GM12878 (cell line): ENCODE measurements around the gene UHMK1.

Source experiments
- ATF7 ChIP-seq: fragments of 450-650 bp; IDR thresholded peaks from 2 replicates; pipeline ENCODE4 v1.6.1; 2016; ENCODE audit warnings: low read depth, mild to moderate bottlenecking
- CREM ChIP-seq: IDR thresholded peaks from 2 replicates; pipeline ENCODE4 v1.6.1; 2014; ENCODE audit warnings: antibody characterized with exemption, low read depth
- CTCF ChIP-seq, 3 experiments: IDR thresholded peaks in 2 of 3; conservative IDR thresholded peaks in 1 of 3; 2 replicates each; pipeline ENCODE4 v1.5.1; 2011; ENCODE audit warnings: low read depth in 3 of 3, low read length in 3 of 3, mild to moderate bottlenecking in 3 of 3, control low read depth in 2 of 3, moderate library complexity in 2 of 3, inconsistent platforms in 1 of 3, mixed read lengths in 1 of 3; ENCODE audit not compliant: control insufficient read depth in 2 of 3, insufficient read depth in 1 of 3; ENCODE audit errors: extremely low read depth in 1 of 3
- HCFC1 ChIP-seq: fragments of 150-350 bp; IDR thresholded peaks from 2 replicates; pipeline ENCODE4 v1.6.1; 2014; ENCODE audit warnings: low read length
- JUNB ChIP-seq: IDR thresholded peaks from 2 replicates; pipeline ENCODE4 v1.6.1; 2016; ENCODE audit warnings: antibody characterized with exemption, mild to moderate bottlenecking
- JUND ChIP-seq: IDR thresholded peaks from 2 replicates; pipeline ENCODE4 v1.6.1; 2012; ENCODE audit warnings: low read depth, mild to moderate bottlenecking, low read length, improper control_type of control experiment, moderate library complexity
- MAX ChIP-seq: IDR thresholded peaks from 2 replicates; pipeline ENCODE4 v1.6.1; 2012; ENCODE audit warnings: low read depth, low read length, improper control_type of control experiment
- NFYA ChIP-seq: IDR thresholded peaks from 2 replicates; pipeline ENCODE4 v1.6.1; 2011; ENCODE audit warnings: low read depth, mild to moderate bottlenecking, low read length, improper control_type of control experiment, borderline replicate concordance
- POLR2AphosphoS5 ChIP-seq: IDR thresholded peaks from 2 replicates; pipeline ENCODE4 v1.6.1; 2011; ENCODE audit warnings: mild to moderate bottlenecking, low read length, inconsistent platforms
- SREBF2 ChIP-seq: IDR thresholded peaks from 2 replicates; pipeline ENCODE4 v1.6.1; 2012; ENCODE audit warnings: mild to moderate bottlenecking, low read length
- YY1 ChIP-seq: IDR thresholded peaks from 2 replicates; pipeline ENCODE4 v1.6.1; 2011; ENCODE audit warnings: low read depth, mild to moderate bottlenecking, low read length
- ZBED1 ChIP-seq: IDR thresholded peaks from 2 replicates; pipeline ENCODE4 v1.6.1; 2016; ENCODE audit warnings: borderline replicate concordance
- ZBTB40 ChIP-seq: fragments of 450-650 bp; IDR thresholded peaks from 2 replicates; pipeline ENCODE4 v1.6.1; 2016; ENCODE audit warnings: mild to moderate bottlenecking, moderate library complexity, borderline replicate concordance
- ZNF207 ChIP-seq: fragments of 450-650 bp; IDR thresholded peaks from 2 replicates; pipeline ENCODE4 v1.6.1; 2014; ENCODE audit warnings: antibody characterized with exemption, mild to moderate bottlenecking, borderline replicate concordance

- TF ChIP-seq SREBF2 (no peak), MAX (no peak), YY1 (no peak), CTCF (IDR thresholded peaks at IDR 0.05 in 2 of 3, conservative IDR thresholded peaks at IDR 0.05 in 1 of 3; ENCODE audit: control insufficient read depth in 2 of 3, extremely low read depth in 1 of 3, insufficient read depth in 1 of 3, low read depth in 3 of 3, low read length in 3 of 3) (no peak), NFYA (no peak), ZNF207 (no peak), JUND (no peak), POLR2AphosphoS5 (no peak), ZBED1 (no peak), ZBTB40 (no peak), HCFC1 (no peak), JUNB (no peak), CREM (no peak), ATF7 (no peak)
Measured at GRCh38 chr1:162578936-162579335, 81.3 kb downstream of the UHMK1 start.
